ENCODE data around the gene MYO1D. TPM values are rescaled to one million over a fixed set of nuclear protein-coding genes. Genes with fewer than 3 reads are reported as not detected.

MYO1D gene
- total and polyA plus RNA-seq, 2 donors (not counting 3 experiments of a cell fraction or from before 2014, with no cell fraction given): 37.8 to 85.5 TPM

- Histone ChIP-seq H3K9me3 (replicated peaks; ENCODE audit: control insufficient read depth, insufficient read depth, low read length) (no peaks in the 10 kb centered on the region), H2AFZ (ENCODE audit: low read depth, low read length) (no peak overlapping the region), H3K9ac (replicated peaks; ENCODE audit: extremely low read depth, insufficient read depth, low read length) (no peak overlapping the region), H4K20me1 (replicated peaks; ENCODE audit: control insufficient read depth, extremely low read depth, insufficient read depth, low read length) (no peaks in the 10 kb centered on the region), H3K79me2 (ENCODE audit: control insufficient read depth, insufficient read depth, low read length) (no peaks in the 10 kb centered on the region), H3K4me2 (ENCODE audit: insufficient read depth, low read length) (no peak overlapping the region), H3K36me3 (ENCODE audit: control insufficient read depth in 2 of 2, extremely low read depth in 1 of 2, insufficient read depth in 2 of 2, low read length in 2 of 2) (no peaks in the 10 kb centered on the region), H3K27me3 (ENCODE audit: control insufficient read depth in 2 of 2, insufficient read depth in 2 of 2, low read length in 2 of 2) (no peaks in the 10 kb centered on the region), H3K4me1 (ENCODE audit: control insufficient read depth, extremely low read depth, insufficient read depth, low read length) (no peaks in the 10 kb centered on the region), H3K9me1 (replicated peaks; ENCODE audit: control insufficient read depth, extremely low read depth, insufficient read depth, low read length) (no peaks in the 10 kb centered on the region), H3K27ac (ENCODE audit: insufficient read depth, low read depth, low read length) (no peak overlapping the region), H3K4me3 (replicated peaks in 1 of 3; ENCODE audit: insufficient read depth in 1 of 3, low read depth in 1 of 3, low read length in 3 of 3) (no peak overlapping the region)
- FAIRE-seq (no peak), DNase-seq (ENCODE audit: low read depth, low spot score) (no peak)
- intact Hi-C loops (cut with micrococcal nuclease): no loop called here
- no TSS peak for BruUV-seq (replicated peaks)
- TF ChIP-seq POLR2AphosphoS5 (IDR thresholded peaks at IDR 0.05; ENCODE audit: insufficient read depth, low read depth, low read length): no peak
- no peak for TF ChIP-seq FOS (IDR thresholded peaks at IDR 0.05; ENCODE audit: borderline replicate concordance, insufficient read depth, low read length)
- no peak for TF ChIP-seq JUN (IDR thresholded peaks at IDR 0.05; ENCODE audit: borderline replicate concordance, insufficient read depth, insufficient read length, low read depth)
- no peak for TF ChIP-seq GATA2 (IDR thresholded peaks at IDR 0.05; ENCODE audit: insufficient read depth, insufficient read length, low read depth, low read length)
- TF ChIP-seq MYC (IDR thresholded peaks at IDR 0.05; ENCODE audit: low read depth, low read length): no peak
- TF ChIP-seq, protein P1, sequence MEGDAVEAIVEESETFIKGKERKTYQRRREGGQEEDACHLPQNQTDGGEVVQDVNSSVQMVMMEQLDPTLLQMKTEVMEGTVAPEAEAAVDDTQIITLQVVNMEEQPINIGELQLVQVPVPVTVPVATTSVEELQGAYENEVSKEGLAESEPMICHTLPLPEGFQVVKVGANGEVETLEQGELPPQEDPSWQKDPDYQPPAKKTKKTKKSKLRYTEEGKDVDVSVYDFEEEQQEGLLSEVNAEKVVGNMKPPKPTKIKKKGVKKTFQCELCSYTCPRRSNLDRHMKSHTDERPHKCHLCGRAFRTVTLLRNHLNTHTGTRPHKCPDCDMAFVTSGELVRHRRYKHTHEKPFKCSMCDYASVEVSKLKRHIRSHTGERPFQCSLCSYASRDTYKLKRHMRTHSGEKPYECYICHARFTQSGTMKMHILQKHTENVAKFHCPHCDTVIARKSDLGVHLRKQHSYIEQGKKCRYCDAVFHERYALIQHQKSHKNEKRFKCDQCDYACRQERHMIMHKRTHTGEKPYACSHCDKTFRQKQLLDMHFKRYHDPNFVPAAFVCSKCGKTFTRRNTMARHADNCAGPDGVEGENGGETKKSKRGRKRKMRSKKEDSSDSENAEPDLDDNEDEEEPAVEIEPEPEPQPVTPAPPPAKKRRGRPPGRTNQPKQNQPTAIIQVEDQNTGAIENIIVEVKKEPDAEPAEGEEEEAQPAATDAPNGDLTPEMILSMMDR (IDR thresholded peaks at IDR 0.05; ENCODE audit: extremely low read depth in 1 of 2, insufficient read depth in 1 of 2, low read depth in 1 of 2, low read length in 2 of 2): no peak
- TF ChIP-seq POLR2A (IDR thresholded peaks at IDR 0.05; ENCODE audit: low read depth, low read length): no peak
- CTCF ChIA-PET: no interaction called here
- POLR2A ChIA-PET: no interaction called here
- dilution Hi-C loops (cut with MboI; ENCODE audit: extremely low pct_ligation_motif_present, low sequenced_read_pairs): no loop called here
Observed at GRCh38 chr17:32493976-32494513, 382.9 kb downstream of the MYO1D start.
